ENCODE measurements around the gene HOXB3. TPM values are rescaled to one million over a fixed set of nuclear protein-coding genes. Genes with fewer than 3 reads are reported as not detected.

HOXB3 gene
- total RNA-seq, 2 experiments from 2014 or later, result 1.4 to 2.0 TPM

- ChIA-PET CTCF (interaction anchor here (0.8 to 3.6 kb wide), 9 partner anchors 9 to 165 kb away, joined by 4 to 19 read pairs (median 6); partner anchors contain the start of genes HOXB3 and HOXB5), POLR2A (interaction anchor here (0.9 kb wide), 1 partner anchor 15 kb away, joined by 3 read pairs; no protein-coding TSS in a partner anchor)
- Mint-ChIP-seq H3K9me3 (no peaks in the 10 kb centered on the region), H3K4me1 (ENCODE audit: low read depth) (peaks cover 7% of the 10 kb centered on the region), H3K27ac (no peak overlapping the region), H3K27me3 (peaks cover 9% of the 10 kb centered on the region), H3K4me3 (no peak overlapping the region), H3K36me3 (ENCODE audit: low read depth) (no peaks in the 10 kb centered on the region)
- intact Hi-C loops (cut with micrococcal nuclease), result loop anchor here (5.0 kb wide), 1 partner anchor 42 kb away; no protein-coding TSS in a partner anchor
- ATAC-seq (no peak), DNase-seq (no peak)
- TF ChIP-seq CTCF (IDR thresholded peaks at IDR 0.05), result no peak
Observed at GRCh38 chr17:48500435-48501426, 89.3 kb downstream of the HOXB3 start.

DNA sequence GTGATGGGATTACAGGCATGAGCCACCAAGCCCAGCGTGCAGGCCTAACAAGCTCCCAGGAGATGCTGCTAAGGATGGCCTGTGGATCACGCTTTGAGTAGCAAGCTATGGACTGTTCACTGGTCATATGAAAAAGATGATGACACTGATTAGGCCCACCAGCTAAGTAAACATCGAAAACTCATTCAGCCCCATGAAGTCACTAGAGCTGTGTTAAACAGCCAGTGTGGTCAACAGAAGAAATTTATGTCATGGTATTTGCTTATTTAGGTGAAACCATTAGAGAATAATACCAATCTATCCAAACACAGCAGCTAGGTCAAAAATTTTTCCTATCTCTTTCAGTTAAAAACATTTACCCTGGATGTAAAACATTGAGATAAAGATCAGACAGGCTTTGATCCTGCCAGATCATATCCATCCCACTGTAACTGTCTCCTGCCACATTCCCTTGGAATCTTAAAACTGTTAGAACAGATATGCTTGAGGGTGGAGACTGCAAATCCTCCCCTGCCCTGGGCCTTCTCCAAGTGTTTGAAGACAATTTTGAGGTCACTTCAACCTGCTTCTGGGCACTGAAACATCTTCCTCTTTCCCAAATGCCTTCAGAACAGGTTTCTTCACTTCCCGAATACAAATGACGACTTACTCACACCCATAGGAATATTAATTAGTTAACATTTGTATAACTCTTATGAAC lies 90.2 kb downstream of the HOXB3 start:
- no peak for TF ChIP-seq CTCF (IDR thresholded peaks at IDR 0.05)
- CTCF ChIA-PET, result interaction anchor here (1.1 to 3.1 kb wide), 6 partner anchors 13 to 164 kb away, joined by 3 to 10 read pairs (median 6); partner anchors contain the start of gene HOXB5
- no peak overlapping the region for H3K27ac Mint-ChIP-seq
- H3K27me3 Mint-ChIP-seq, result peaks cover 11% of the 10 kb centered on the region
- no peaks in the 10 kb centered on the region for H3K4me1 Mint-ChIP-seq (ENCODE audit: low read depth)
- POLR2A ChIA-PET, result no interaction called here
- no peak overlapping the region for H3K4me3 Mint-ChIP-seq
- no peak for ATAC-seq
- no peaks in the 10 kb centered on the region for H3K36me3 Mint-ChIP-seq (ENCODE audit: low read depth)
- DNase-seq, result no peak
- intact Hi-C loops (cut with micrococcal nuclease), result loop anchor here (5.0 kb wide), 1 partner anchor 42 kb away; no protein-coding TSS in a partner anchor
- H3K9me3 Mint-ChIP-seq, result no peaks in the 10 kb centered on the region

DNA sequence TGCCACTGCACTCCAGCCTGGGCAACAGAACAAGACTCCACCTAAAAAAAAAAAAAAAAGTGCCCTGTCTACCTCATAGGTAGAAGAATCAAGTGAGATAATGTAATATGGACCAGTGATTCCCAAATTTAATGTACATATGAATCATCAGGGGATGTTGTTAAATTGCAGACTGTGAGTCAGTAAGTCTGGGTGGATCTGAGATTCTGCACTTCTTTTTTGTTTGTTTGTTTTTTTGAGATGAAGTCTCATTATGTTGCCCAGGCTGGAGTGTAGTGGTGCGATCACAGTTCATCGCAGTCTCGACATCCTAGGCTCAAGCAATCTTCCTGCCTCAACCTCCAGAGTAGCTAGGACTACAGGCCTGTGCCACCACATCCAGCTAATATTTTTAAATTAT lies 90.8 kb downstream of the HOXB3 start:
- CTCF ChIA-PET, result interaction anchor here (1.0 to 3.1 kb wide), 7 partner anchors 14 to 164 kb away, joined by 3 to 10 read pairs (median 4); partner anchors contain the start of gene HOXB5
- intact Hi-C loops (cut with micrococcal nuclease), result no loop called here
- Mint-ChIP-seq H3K4me3 (no peak overlapping the region), H3K27me3 (peaks cover 11% of the 10 kb centered on the region), H3K4me1 (ENCODE audit: low read depth) (no peaks in the 10 kb centered on the region), H3K36me3 (ENCODE audit: low read depth) (no peaks in the 10 kb centered on the region), H3K9me3 (no peaks in the 10 kb centered on the region), H3K27ac (no peak overlapping the region)
- ATAC-seq, result no peak
- no peak for DNase-seq
- no peak for TF ChIP-seq CTCF (IDR thresholded peaks at IDR 0.05)
- POLR2A ChIA-PET, result interaction anchor here (1.4 kb wide), 1 partner anchor 55 kb away, joined by 3 read pairs; no protein-coding TSS in a partner anchor

Small RNA genes lying within 50 kb of the gene (microRNA-seq; reads per million reads assigned to microRNA genes)
- not detected for gene MIR196A1 (ENCODE audit: borderline microRNAs expressed, borderline replicate concordance)

Other genes starting within 250 kb of the HOXB3 start
- 10 to 100 TPM; 73.9 to 81.3 TPM for gene SKAP1, start 160.0 kb downstream of the HOXB3 start, total RNA-seq
- gene HOXB1, start 59.2 kb downstream of the HOXB3 start, total RNA-seq, result not detected
- 10 to 100 TPM; 12.6 to 13.0 TPM for gene HOXB2, start 45.1 kb downstream of the HOXB3 start, total RNA-seq
- gene HOXB4, start 11.9 kb downstream of the HOXB3 start, total RNA-seq, result 1 to 10 TPM; 1.7 to 2.0 TPM
- gene HOXB5, start 3.5 kb upstream of the HOXB3 start, total RNA-seq, result not detected
- not detected for gene HOXB6, start 14.7 kb upstream of the HOXB3 start, total RNA-seq
- 1 to 10 TPM in 1 of 2 experiments, under 1 TPM in 1; 0.50 to 1.0 TPM for gene HOXB7, start 20.8 kb upstream of the HOXB3 start, total RNA-seq
- not detected for gene HOXB8, start 25.1 kb upstream of the HOXB3 start, total RNA-seq
- 1 to 10 TPM; 6.9 to 7.0 TPM for gene HOXB9, start 36.1 kb upstream of the HOXB3 start, total RNA-seq
- gene PRAC1, start 132.3 kb upstream of the HOXB3 start, total RNA-seq, result not detected
- not detected for gene PRAC2, start 132.9 kb upstream of the HOXB3 start, total RNA-seq
- not detected for gene HOXB13, start 138.5 kb upstream of the HOXB3 start, total RNA-seq
- not detected for gene TTLL6, start 227.0 kb upstream of the HOXB3 start, total RNA-seq
- 10 to 100 TPM; 69.2 to 73.1 TPM for gene CALCOCO2, start 240.8 kb upstream of the HOXB3 start, total RNA-seq